Measurements from ENCODE around the gene ATP9A.

- TF ChIP-seq ZNF302 (tag by site-specific recombination; IDR thresholded peaks at IDR 0.05; ENCODE audit: low read depth) (no peak), ZNF549 (tag by site-specific recombination; IDR thresholded peaks at IDR 0.05) (no peak), REST (tag by site-specific recombination; IDR thresholded peaks at IDR 0.05) (no peak), CTCF (tag by site-specific recombination; IDR thresholded peaks at IDR 0.05) (no peak), ZNF18 (tag by site-specific recombination; IDR thresholded peaks at IDR 0.05) (no peak), ZNF596 (tag by site-specific recombination; IDR thresholded peaks at IDR 0.05) (no peak), ZNF530 (tag by site-specific recombination; IDR thresholded peaks at IDR 0.05; ENCODE audit: low read depth) (no peak), ZNF274 (IDR thresholded peaks at IDR 0.05; ENCODE audit: low read length) (no peak), ZNF274 (tag by site-specific recombination; IDR thresholded peaks at IDR 0.05; ENCODE audit: borderline replicate concordance) (no peak), ZNF624 (tag by site-specific recombination; IDR thresholded peaks at IDR 0.05) (no peak), BCL11A (tag by site-specific recombination; IDR thresholded peaks at IDR 0.05; ENCODE audit: low read depth) (no peak)
Measured at GRCh38 chr20:51588762-51589161, 179.4 kb downstream of the ATP9A start.

Data from HEK293 (cell line).